ENCODE data around the gene CIDEA. TPM values are rescaled to one million over a fixed set of nuclear protein-coding genes. Genes with fewer than 3 reads are reported as not detected.

CIDEA gene
- total RNA-seq, 4 donors from 2014 or later: not detected

DNA sequence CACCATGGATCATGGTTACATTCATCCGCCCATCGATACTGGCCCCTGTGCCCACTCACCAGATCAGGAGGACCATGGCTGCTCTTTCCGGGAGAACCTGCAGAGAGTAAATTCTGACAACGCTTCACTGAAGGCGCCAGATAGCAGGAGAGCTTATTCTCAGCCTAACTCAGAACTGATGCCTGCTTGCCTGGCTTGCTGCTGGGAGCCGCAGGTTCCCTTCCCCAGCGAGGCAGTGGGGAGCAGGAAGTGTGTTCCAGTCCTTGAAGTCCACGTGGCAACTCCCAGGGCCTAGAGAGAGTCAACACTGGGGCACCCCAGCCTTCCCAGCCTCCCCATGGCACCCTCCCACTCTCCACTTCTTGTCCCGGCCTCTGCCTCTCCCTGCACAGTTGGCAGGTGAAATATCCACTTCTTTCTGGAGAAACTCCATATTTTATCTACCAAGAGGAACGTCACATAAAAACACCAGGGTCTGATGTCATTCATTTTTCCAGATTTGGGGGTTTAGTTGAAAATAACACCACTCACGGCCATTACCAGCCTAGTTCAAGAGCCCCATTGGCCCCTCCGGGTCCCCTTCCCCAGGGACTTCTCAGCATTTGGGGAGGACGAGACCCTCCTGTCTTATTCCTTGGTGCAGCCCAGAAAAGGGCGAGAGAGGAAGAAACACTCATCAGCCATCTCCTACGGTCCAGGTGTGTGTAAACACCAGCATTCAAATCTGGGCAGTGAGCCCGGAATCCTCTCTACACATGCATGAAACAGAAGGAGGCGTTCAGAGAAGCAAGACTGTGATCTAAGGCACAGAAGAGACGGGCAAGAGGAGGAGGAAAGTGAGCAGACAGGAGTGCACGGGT, 50.4 kb downstream of the CIDEA start:
- H3K4me3 ChIP-seq: no peak overlapping the region
- peak in 1 of 2 donors; percentile 57 for DNase-seq
- intact Hi-C loops (cut with DNase I; ENCODE audit: low total_unique reads): loop anchor here (5.0 kb wide), 1 partner anchor 32 kb away; no protein-coding TSS in a partner anchor
- no peaks in the 10 kb centered on the region for H3K27me3 ChIP-seq
- H3K36me3 ChIP-seq: no peaks in the 10 kb centered on the region
- no peaks in the 10 kb centered on the region for H3K9me3 ChIP-seq
- no peak for TF ChIP-seq POLR2A (IDR thresholded peaks at IDR 0.05)
- TF ChIP-seq, protein P1, sequence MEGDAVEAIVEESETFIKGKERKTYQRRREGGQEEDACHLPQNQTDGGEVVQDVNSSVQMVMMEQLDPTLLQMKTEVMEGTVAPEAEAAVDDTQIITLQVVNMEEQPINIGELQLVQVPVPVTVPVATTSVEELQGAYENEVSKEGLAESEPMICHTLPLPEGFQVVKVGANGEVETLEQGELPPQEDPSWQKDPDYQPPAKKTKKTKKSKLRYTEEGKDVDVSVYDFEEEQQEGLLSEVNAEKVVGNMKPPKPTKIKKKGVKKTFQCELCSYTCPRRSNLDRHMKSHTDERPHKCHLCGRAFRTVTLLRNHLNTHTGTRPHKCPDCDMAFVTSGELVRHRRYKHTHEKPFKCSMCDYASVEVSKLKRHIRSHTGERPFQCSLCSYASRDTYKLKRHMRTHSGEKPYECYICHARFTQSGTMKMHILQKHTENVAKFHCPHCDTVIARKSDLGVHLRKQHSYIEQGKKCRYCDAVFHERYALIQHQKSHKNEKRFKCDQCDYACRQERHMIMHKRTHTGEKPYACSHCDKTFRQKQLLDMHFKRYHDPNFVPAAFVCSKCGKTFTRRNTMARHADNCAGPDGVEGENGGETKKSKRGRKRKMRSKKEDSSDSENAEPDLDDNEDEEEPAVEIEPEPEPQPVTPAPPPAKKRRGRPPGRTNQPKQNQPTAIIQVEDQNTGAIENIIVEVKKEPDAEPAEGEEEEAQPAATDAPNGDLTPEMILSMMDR (IDR thresholded peaks at IDR 0.05): no peak
- no peak overlapping the region for H3K27ac ChIP-seq
- H3K4me1 ChIP-seq: peaks cover 0 to 6% of the 10 kb centered on the region in 2 donors

DNA sequence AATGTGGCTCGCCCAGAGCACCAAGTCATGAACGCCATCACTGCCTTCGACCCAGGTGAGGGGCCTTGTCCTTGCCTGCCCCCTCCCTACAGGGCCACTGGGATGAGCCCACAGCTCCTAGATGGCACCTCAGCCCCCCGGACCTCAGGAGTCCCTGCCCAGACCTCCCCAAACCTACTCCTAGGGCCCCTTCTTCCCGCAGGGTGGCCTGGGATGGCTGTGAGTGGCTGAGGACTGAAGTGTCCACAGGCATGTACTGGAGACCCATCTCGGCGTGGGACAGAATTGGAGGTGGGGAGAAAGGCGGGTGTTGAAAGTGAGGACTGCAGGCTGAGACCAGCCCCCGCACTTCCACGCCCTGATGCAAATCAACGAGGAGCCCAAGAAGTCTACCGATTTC, 51.0 kb downstream of the CIDEA start:
- no peak for DNase-seq
- Histone ChIP-seq H3K27me3 (no peaks in the 10 kb centered on the region), H3K4me3 (no peak overlapping the region), H3K27ac (no peak overlapping the region), H3K36me3 (no peaks in the 10 kb centered on the region), H3K9me3 (no peaks in the 10 kb centered on the region), H3K4me1 (peaks cover 0 to 11% of the 10 kb centered on the region in 2 donors)
- intact Hi-C loops (cut with DNase I; ENCODE audit: low total_unique reads): loop anchor here (5.0 kb wide), 1 partner anchor 33 kb away; no protein-coding TSS in a partner anchor
- TF ChIP-seq POLR2A (IDR thresholded peaks at IDR 0.05): no peak
- TF ChIP-seq, protein P1 (IDR thresholded peaks at IDR 0.05): no peak

DNA sequence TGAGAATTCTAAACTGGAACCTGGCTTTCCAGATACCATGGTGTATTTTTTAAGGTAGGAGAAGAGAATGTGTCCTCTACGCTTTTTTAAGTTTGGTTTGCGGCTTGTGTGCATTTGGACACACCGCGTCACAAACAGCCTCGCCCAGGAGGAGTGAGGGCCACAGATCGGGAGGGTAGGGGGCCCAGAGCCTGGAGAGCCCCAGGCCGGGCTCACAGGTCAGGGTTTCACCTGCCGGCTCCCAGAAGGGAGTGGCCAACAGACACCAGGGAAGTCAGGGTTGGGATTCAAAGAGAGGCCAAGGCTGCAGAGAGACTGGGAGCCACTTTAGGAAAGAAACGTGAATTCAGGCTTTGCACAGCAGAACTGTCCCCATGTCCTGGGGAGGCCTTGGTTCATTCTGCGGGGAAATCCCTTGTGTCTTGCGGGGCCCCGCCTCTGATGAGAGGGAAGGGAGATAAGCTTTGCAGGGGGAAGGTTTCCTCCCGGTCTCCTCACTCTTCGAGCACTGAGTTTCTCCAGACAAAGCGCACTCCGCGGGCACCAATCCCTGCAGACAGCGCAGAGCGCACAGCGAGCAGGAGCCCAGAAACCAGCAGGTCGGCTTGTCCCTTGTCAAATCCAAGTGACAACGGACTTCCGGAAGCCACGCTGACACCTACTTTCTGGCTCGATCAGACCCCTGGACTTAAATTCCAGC, 51.9 kb downstream of the CIDEA start:
- no peak overlapping the region for H3K4me3 ChIP-seq
- no peaks in the 10 kb centered on the region for H3K9me3 ChIP-seq
- peak in 1 of 2 donors; percentile 13 for DNase-seq
- H3K27ac ChIP-seq: peak overlapping the region; percentile 97 to 99
- intact Hi-C loops (cut with DNase I; ENCODE audit: low total_unique reads): loop anchor here (5.0 kb wide), 1 partner anchor 34 kb away; no protein-coding TSS in a partner anchor
- TF ChIP-seq, protein P1 (IDR thresholded peaks at IDR 0.05): no peak
- no peak for TF ChIP-seq POLR2A (IDR thresholded peaks at IDR 0.05)
- no peaks in the 10 kb centered on the region for H3K36me3 ChIP-seq
- peaks cover 0 to 14% of the 10 kb centered on the region in 2 donors for H3K4me1 ChIP-seq
- H3K27me3 ChIP-seq: no peaks in the 10 kb centered on the region

DNA sequence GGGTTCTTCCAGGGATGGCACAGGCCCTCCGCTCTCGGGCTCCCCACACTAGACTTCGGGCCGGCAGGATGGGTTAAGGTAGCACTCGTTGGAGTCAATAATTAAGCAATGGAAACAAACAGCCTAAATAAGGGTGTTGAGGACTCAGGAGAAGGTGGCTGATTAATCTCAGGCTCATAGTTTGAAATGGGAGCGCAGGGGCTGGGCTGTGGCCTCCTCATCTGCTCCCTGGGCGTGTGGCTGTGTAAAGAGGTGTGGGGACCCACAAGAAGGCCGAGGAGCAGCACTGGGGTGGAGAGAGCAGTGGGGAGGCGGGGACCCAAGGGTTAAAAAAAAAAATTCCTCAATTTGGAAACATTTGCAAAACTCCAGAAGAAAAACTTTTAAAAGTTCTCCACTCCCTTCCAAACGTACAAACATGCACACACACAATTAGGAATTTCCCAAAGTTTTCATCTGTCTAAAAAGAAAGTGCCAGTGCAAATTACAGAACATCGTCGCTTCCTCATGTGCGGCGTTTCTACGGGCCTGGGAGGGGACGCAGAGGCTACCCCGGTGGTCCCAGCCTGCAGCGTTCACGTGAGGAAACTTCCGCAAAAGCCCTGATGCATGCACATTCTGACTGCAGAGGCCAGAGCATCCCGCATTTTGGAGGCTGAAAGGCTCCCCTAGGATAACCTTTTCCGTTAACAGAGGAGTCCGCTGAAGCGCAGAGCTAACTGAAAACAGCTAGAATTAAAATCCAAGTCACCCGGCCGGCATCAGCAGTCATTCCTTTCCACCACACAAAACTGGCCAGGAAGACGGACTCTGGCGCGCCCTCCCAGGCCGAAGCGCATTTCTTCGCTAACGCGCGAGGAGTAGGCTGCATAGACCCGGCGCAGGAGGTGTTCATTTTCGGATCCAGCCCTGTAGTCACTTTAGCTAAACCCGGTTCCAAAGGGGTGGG, 52.9 kb downstream of the CIDEA start:
- H3K4me3 ChIP-seq: peak overlapping the region; percentile 52 to 73
- no peak for TF ChIP-seq POLR2A (IDR thresholded peaks at IDR 0.05)
- TF ChIP-seq, protein P1 (IDR thresholded peaks at IDR 0.05): peak in 2 of 4 experiments; percentile 7 to 16
- no peaks in the 10 kb centered on the region for H3K36me3 ChIP-seq
- peak overlapping the region; percentile 97 to 99 for H3K27ac ChIP-seq
- intact Hi-C loops (cut with DNase I; ENCODE audit: low total_unique reads): loop anchor here (5.0 kb wide), 1 partner anchor 35 kb away; no protein-coding TSS in a partner anchor
- peaks cover 0 to 7% of the 10 kb centered on the region in 2 donors for H3K9me3 ChIP-seq
- peak; percentile 76 to 78 for DNase-seq
- H3K27me3 ChIP-seq: no peaks in the 10 kb centered on the region
- peaks cover 0 to 14% of the 10 kb centered on the region in 2 donors for H3K4me1 ChIP-seq

Data from uterus (tissue), 4 donors.